ENCODE data around the gene SNCA. TPM values are rescaled to one million over a fixed set of nuclear protein-coding genes. Genes with fewer than 3 reads are reported as not detected.

SNCA gene
- total RNA-seq, 5 donors from 2014 or later (not counting 1 experiment from before 2014, with no cell fraction given): 0.25 to 0.90 (median 0.62) TPM; not detected in 1

DNA sequence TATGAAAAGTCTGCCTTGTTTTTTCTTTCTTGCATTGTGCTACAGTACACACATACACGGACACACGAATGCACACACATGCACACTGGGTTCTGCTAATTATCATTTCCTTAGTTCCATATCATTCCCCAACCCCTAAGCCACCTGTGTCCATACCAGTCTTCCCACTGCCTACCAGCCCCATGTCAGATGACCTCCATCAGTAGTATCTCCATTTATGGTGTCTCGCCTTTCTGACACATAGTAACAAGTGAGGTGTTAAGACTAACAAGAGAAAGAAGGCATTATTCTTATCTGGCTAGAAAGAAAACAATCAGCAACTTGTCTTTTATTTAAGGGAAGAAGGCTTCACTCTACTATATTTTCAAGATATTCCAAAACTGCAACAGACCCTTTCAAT lies 67.1 kb downstream of the SNCA start:
- H3K9me3 Mint-ChIP-seq: peaks cover 0 to 4% (median 0%) of the 10 kb centered on the region in 3 donors
- no peak for ATAC-seq (replicated peaks in 1 of 4)
- ChIA-PET POLR2A (no interaction called here), CTCF (no interaction called here)
- no peaks in the 10 kb centered on the region for H3K36me3 Mint-ChIP-seq
- no peaks in the 10 kb centered on the region for H3K36me3 ChIP-seq (ENCODE audit: control insufficient read depth in 2 of 2, extremely low read depth in 1 of 2, insufficient read depth in 1 of 2, low read length in 1 of 2)
- H3K4me1 Mint-ChIP-seq: no peaks in the 10 kb centered on the region
- no peaks in the 10 kb centered on the region for H3K27me3 ChIP-seq (replicated peaks in 1 of 2; ENCODE audit: control insufficient read depth in 2 of 2, extremely low read depth in 1 of 2, insufficient read depth in 2 of 2, low read length in 1 of 2)
- H3K4me1 ChIP-seq (ENCODE audit: control insufficient read depth in 1 of 2, extremely low read depth in 1 of 2, insufficient read depth in 2 of 2, low read length in 2 of 2): no peaks in the 10 kb centered on the region
- DNase-seq: no peak
- H3K4me3 Mint-ChIP-seq: no peak overlapping the region
- H3K4me3 ChIP-seq (ENCODE audit: control insufficient read depth in 1 of 2, extremely low read depth in 1 of 2, low read length in 1 of 2): no peak overlapping the region
- no peaks in the 10 kb centered on the region for H3K9me3 ChIP-seq
- no peak overlapping the region for H3K27ac ChIP-seq (ENCODE audit: low read length)
- WGBS (ENCODE audit: insufficient coverage): 92% methylated on average over 2 of the region's 3 CpGs
- H3K27ac Mint-ChIP-seq: no peak overlapping the region
- peaks cover 11 to 15% of the 10 kb centered on the region in 2 donors for H3K27me3 Mint-ChIP-seq

DNA sequence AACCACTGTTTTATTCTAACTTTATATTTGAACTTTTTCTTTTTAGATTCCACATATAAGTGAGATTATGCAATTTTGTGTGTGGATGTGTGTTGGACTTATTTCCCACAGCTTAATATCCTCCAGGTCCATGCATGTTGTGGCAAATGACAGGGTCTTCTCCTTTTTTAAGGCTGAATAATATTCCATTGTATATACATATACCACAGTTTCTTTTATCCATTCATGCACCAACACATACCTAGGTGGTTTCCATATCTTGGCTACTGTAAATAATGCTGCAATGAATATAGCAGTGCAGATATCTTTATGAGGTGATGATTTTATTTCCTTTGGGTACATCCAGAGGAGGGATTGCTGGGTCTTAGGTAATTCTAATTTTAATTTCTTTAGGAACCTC lies 69.0 kb downstream of the SNCA start:
- Mint-ChIP-seq H3K4me3 (no peak overlapping the region), H3K36me3 (no peaks in the 10 kb centered on the region), H3K9me3 (peaks cover 0 to 4% (median 0%) of the 10 kb centered on the region in 3 donors), H3K4me1 (no peaks in the 10 kb centered on the region), H3K27me3 (peaks cover 4 to 8% of the 10 kb centered on the region in 2 donors), H3K27ac (no peak overlapping the region)
- DNase-seq (no peak), ATAC-seq (replicated peaks in 1 of 4) (no peak)
- ChIA-PET POLR2A (no interaction called here), CTCF (no interaction called here)
- Histone ChIP-seq H3K27me3 (replicated peaks in 1 of 2; ENCODE audit: control insufficient read depth in 2 of 2, extremely low read depth in 1 of 2, insufficient read depth in 2 of 2, low read length in 1 of 2) (no peaks in the 10 kb centered on the region), H3K36me3 (ENCODE audit: control insufficient read depth in 2 of 2, extremely low read depth in 1 of 2, insufficient read depth in 1 of 2, low read length in 1 of 2) (no peaks in the 10 kb centered on the region), H3K9me3 (no peaks in the 10 kb centered on the region), H3K27ac (ENCODE audit: low read length) (no peak overlapping the region), H3K4me1 (ENCODE audit: control insufficient read depth in 1 of 2, extremely low read depth in 1 of 2, insufficient read depth in 2 of 2, low read length in 2 of 2) (no peaks in the 10 kb centered on the region), H3K4me3 (ENCODE audit: control insufficient read depth in 1 of 2, extremely low read depth in 1 of 2, low read length in 1 of 2) (no peak overlapping the region)

DNA sequence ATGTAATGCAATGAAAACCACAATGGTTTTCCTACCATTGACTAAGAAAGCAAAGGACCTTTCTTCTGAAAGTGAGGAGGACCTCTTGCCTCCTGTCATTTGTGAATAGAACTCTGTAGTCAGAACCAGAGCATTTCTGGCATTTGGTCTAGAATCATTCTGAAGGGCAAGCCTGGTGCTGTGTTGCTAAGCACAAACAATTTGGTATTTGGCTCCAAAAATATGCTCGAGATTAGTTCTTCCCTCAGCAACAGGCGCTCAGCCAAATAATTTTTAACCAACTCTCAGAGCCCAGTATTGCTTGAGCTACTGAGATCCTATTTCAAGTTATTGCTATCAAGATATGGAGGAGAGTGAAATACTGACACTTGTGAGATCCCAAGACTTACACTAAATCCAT lies 71.0 kb downstream of the SNCA start:
- Mint-ChIP-seq H3K27ac (no peak overlapping the region), H3K4me3 (no peak overlapping the region), H3K4me1 (no peaks in the 10 kb centered on the region), H3K27me3 (peaks cover 3 to 4% of the 10 kb centered on the region in 2 donors), H3K9me3 (peaks cover 0 to 4% (median 0%) of the 10 kb centered on the region in 3 donors), H3K36me3 (no peaks in the 10 kb centered on the region)
- POLR2A ChIA-PET: no interaction called here
- WGBS (ENCODE audit: insufficient coverage): no CpG with 5 or more reads among the region's 2 CpGs
- Histone ChIP-seq H3K9me3 (no peaks in the 10 kb centered on the region), H3K27me3 (replicated peaks in 1 of 2; ENCODE audit: control insufficient read depth in 2 of 2, extremely low read depth in 1 of 2, insufficient read depth in 2 of 2, low read length in 1 of 2) (no peaks in the 10 kb centered on the region), H3K4me1 (ENCODE audit: control insufficient read depth in 1 of 2, extremely low read depth in 1 of 2, insufficient read depth in 2 of 2, low read length in 2 of 2) (no peaks in the 10 kb centered on the region), H3K36me3 (ENCODE audit: control insufficient read depth in 2 of 2, extremely low read depth in 1 of 2, insufficient read depth in 1 of 2, low read length in 1 of 2) (no peaks in the 10 kb centered on the region), H3K4me3 (ENCODE audit: control insufficient read depth in 1 of 2, extremely low read depth in 1 of 2, low read length in 1 of 2) (no peak overlapping the region), H3K27ac (ENCODE audit: low read length) (no peak overlapping the region)
- ATAC-seq (replicated peaks in 1 of 4) (no peak), DNase-seq (no peak)
- CTCF ChIA-PET: no interaction called here

DNA sequence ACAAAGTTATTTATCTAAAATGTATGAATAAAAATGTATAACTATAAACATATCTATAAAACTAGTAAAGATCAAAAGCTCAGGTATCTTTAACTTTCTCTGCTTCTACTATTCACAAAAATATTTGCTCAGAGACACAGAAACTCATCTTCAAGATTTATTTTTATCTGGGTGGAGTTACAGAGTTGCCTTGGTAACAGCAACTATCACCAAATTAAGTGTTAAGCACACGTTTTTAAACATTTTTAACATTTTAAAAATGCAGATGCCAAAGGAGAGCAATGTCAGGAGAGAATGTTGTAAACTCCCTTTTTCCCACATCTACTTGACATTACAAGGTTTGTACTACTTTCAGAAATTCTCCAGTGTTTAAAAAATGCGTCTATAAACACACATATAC lies 71.4 kb downstream of the SNCA start:
- WGBS (ENCODE audit: insufficient coverage): no CpG with 5 or more reads among the region's 2 CpGs
- no peaks in the 10 kb centered on the region for H3K4me1 ChIP-seq (ENCODE audit: control insufficient read depth in 1 of 2, extremely low read depth in 1 of 2, insufficient read depth in 2 of 2, low read length in 2 of 2)
- CTCF ChIA-PET: no interaction called here

DNA sequence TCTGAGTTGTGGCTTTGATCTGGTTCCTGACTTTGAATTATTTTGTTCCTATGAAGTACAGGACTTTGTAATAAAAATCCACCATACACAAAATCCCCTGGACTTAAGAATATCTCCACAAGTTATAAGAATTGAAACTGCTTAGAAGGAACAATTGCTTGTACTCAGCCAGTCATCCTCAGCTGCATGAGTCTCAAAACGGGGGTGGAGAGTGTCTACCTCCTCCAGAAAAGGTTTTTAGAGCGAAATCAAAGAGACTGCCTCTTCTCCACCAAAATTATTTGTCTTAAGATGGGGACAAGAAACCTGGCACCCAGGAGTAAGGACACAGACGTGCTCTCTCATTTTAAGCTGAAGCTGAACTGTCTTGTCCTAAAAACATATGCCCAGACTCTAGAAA lies 74.7 kb downstream of the SNCA start:
- Histone ChIP-seq H3K27me3 (replicated peaks in 1 of 2; ENCODE audit: control insufficient read depth in 2 of 2, extremely low read depth in 1 of 2, insufficient read depth in 2 of 2, low read length in 1 of 2) (no peaks in the 10 kb centered on the region), H3K36me3 (ENCODE audit: control insufficient read depth in 2 of 2, extremely low read depth in 1 of 2, insufficient read depth in 1 of 2, low read length in 1 of 2) (no peaks in the 10 kb centered on the region), H3K27ac (ENCODE audit: low read length) (no peak overlapping the region), H3K9me3 (no peaks in the 10 kb centered on the region), H3K4me3 (ENCODE audit: control insufficient read depth in 1 of 2, extremely low read depth in 1 of 2, low read length in 1 of 2) (no peak overlapping the region), H3K4me1 (ENCODE audit: control insufficient read depth in 1 of 2, extremely low read depth in 1 of 2, insufficient read depth in 2 of 2, low read length in 2 of 2) (no peaks in the 10 kb centered on the region)
- H3K9me3 Mint-ChIP-seq: no peaks in the 10 kb centered on the region
- CTCF ChIA-PET: no interaction called here
- no CpG with 5 or more reads among the region's 3 CpGs for WGBS (ENCODE audit: insufficient coverage)
- no peaks in the 10 kb centered on the region for H3K4me1 Mint-ChIP-seq
- H3K4me3 Mint-ChIP-seq: no peak overlapping the region
- H3K27ac Mint-ChIP-seq: no peak overlapping the region
- ATAC-seq (replicated peaks in 1 of 4): no peak
- H3K27me3 Mint-ChIP-seq: peaks cover 0 to 1% of the 10 kb centered on the region in 2 donors
- H3K36me3 Mint-ChIP-seq: no peaks in the 10 kb centered on the region
- POLR2A ChIA-PET: interaction anchor here in 1 of 2 donors (0.5 kb wide), 1 partner anchor 24 kb away, joined by 3 read pairs; no protein-coding TSS in a partner anchor
- no peak for DNase-seq

More for the DNA sequence above, 71.4 kb downstream of the SNCA start:
- Histone ChIP-seq H3K36me3 (ENCODE audit: control insufficient read depth in 2 of 2, extremely low read depth in 1 of 2, insufficient read depth in 1 of 2, low read length in 1 of 2) (no peaks in the 10 kb centered on the region), H3K27ac (ENCODE audit: low read length) (no peak overlapping the region), H3K4me3 (ENCODE audit: control insufficient read depth in 1 of 2, extremely low read depth in 1 of 2, low read length in 1 of 2) (no peak overlapping the region), H3K9me3 (no peaks in the 10 kb centered on the region), H3K27me3 (replicated peaks in 1 of 2; ENCODE audit: control insufficient read depth in 2 of 2, extremely low read depth in 1 of 2, insufficient read depth in 2 of 2, low read length in 1 of 2) (no peaks in the 10 kb centered on the region)
- H3K27ac Mint-ChIP-seq: no peak overlapping the region
- H3K4me1 Mint-ChIP-seq: no peaks in the 10 kb centered on the region
- peaks cover 0 to 4% (median 0%) of the 10 kb centered on the region in 3 donors for H3K9me3 Mint-ChIP-seq
- no peaks in the 10 kb centered on the region for H3K36me3 Mint-ChIP-seq
- POLR2A ChIA-PET: no interaction called here
- H3K27me3 Mint-ChIP-seq: peaks cover 3 to 4% of the 10 kb centered on the region in 2 donors
- H3K4me3 Mint-ChIP-seq: no peak overlapping the region
- ATAC-seq (replicated peaks in 1 of 4) (no peak), DNase-seq (no peak)

DNA sequence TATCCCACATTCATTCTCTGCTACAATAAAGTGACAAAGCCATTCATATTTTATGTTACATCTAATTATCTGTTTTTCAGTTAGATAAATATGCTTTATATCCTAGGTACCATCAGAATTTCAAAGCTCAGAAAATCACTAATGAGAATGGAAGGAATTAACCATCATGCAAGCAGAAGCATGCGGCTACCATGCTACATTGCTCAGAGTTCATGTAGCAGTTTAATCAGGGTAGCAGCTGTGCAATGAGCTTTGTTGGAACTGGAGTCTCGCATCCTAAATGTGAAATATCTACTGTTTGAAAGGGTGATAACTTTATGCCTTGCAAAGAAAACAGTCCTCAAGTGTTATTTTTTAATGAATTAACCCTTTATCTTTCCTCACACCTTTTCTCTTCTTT lies 77.5 kb downstream of the SNCA start:
- Histone ChIP-seq H3K27ac (ENCODE audit: low read length) (no peak overlapping the region), H3K9me3 (no peaks in the 10 kb centered on the region), H3K36me3 (ENCODE audit: control insufficient read depth in 2 of 2, extremely low read depth in 1 of 2, insufficient read depth in 1 of 2, low read length in 1 of 2) (no peaks in the 10 kb centered on the region), H3K27me3 (replicated peaks in 1 of 2; ENCODE audit: control insufficient read depth in 2 of 2, extremely low read depth in 1 of 2, insufficient read depth in 2 of 2, low read length in 1 of 2) (no peaks in the 10 kb centered on the region), H3K4me3 (ENCODE audit: control insufficient read depth in 1 of 2, extremely low read depth in 1 of 2, low read length in 1 of 2) (no peak overlapping the region), H3K4me1 (ENCODE audit: control insufficient read depth in 1 of 2, extremely low read depth in 1 of 2, insufficient read depth in 2 of 2, low read length in 2 of 2) (no peaks in the 10 kb centered on the region)
- no peak overlapping the region for H3K4me3 Mint-ChIP-seq
- WGBS (ENCODE audit: insufficient coverage): no CpG with 5 or more reads among the region's 2 CpGs
- no peak for ATAC-seq (replicated peaks in 1 of 4)
- CTCF ChIA-PET: no interaction called here
- POLR2A ChIA-PET: interaction anchor here in 1 of 2 donors (0.7 kb wide), 1 partner anchor 41 kb away, joined by 5 read pairs; no protein-coding TSS in a partner anchor
- no peak overlapping the region for H3K27ac Mint-ChIP-seq
- H3K4me1 Mint-ChIP-seq: no peaks in the 10 kb centered on the region
- H3K9me3 Mint-ChIP-seq: no peaks in the 10 kb centered on the region
- H3K36me3 Mint-ChIP-seq: no peaks in the 10 kb centered on the region
- H3K27me3 Mint-ChIP-seq: peaks cover 2 to 3% of the 10 kb centered on the region in 2 donors
- DNase-seq: no peak

DNA sequence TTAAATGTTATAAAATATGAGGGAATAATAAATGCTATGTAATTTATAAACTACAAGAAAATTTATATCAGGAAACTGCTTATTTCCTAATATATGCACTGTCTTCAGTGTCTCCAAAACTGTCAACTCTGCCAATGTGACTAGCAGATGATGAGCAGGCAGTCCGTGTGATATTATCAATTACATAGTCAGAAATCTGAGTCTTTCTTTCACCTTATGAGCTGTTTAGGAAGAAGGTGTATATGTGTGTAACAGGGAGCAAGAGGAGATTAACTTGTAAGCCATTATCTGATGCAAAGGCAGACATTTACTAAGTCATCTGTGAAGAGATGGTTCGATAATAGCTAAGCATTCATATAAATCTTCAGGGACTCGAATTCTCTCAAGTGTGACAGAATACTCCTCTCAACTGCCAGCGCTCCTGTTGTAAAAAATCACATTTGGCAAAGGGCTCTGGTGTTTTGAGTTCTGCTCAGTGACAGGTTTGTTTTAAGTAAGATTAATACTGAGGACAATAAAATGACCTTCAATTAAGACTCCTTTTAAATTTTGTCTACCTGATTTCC lies 79.7 kb downstream of the SNCA start:
- Histone ChIP-seq H3K4me3 (ENCODE audit: control insufficient read depth in 1 of 2, extremely low read depth in 1 of 2, low read length in 1 of 2) (no peak overlapping the region), H3K9me3 (no peaks in the 10 kb centered on the region), H3K27ac (ENCODE audit: low read length) (no peak overlapping the region), H3K4me1 (ENCODE audit: control insufficient read depth in 1 of 2, extremely low read depth in 1 of 2, insufficient read depth in 2 of 2, low read length in 2 of 2) (no peaks in the 10 kb centered on the region), H3K27me3 (replicated peaks in 1 of 2; ENCODE audit: control insufficient read depth in 2 of 2, extremely low read depth in 1 of 2, insufficient read depth in 2 of 2, low read length in 1 of 2) (no peaks in the 10 kb centered on the region), H3K36me3 (ENCODE audit: control insufficient read depth in 2 of 2, extremely low read depth in 1 of 2, insufficient read depth in 1 of 2, low read length in 1 of 2) (no peaks in the 10 kb centered on the region)
- H3K4me1 Mint-ChIP-seq: no peaks in the 10 kb centered on the region
- H3K9me3 Mint-ChIP-seq: no peaks in the 10 kb centered on the region
- no peak for DNase-seq
- no peak overlapping the region for H3K27ac Mint-ChIP-seq
- CTCF ChIA-PET: no interaction called here
- H3K4me3 Mint-ChIP-seq: no peak overlapping the region
- peaks cover 2 to 9% of the 10 kb centered on the region in 2 donors for H3K27me3 Mint-ChIP-seq
- no peaks in the 10 kb centered on the region for H3K36me3 Mint-ChIP-seq
- POLR2A ChIA-PET: no interaction called here
- no peak for ATAC-seq (replicated peaks in 1 of 4)
- WGBS (ENCODE audit: insufficient coverage): no CpG with 5 or more reads among the region's 4 CpGs
